ENCODE results near the gene PLA1A. TPM values are rescaled to one million over a fixed set of nuclear protein-coding genes. Genes with fewer than 3 reads are reported as not detected.

PLA1A gene
- polyA plus RNA-seq, 1 experiment = not detected

GRCh38 chr3:119652306-119653033, 54.8 kb downstream of the PLA1A start:
- CTCF ChIA-PET = no interaction called here
- no peak overlapping the region for H3K27ac ChIP-seq (ENCODE audit: low read depth, low read length)
- TF ChIP-seq CTCF (IDR thresholded peaks at IDR 0.05; ENCODE audit: low read depth, low read length) = no peak
- no peak overlapping the region for H3K4me3 ChIP-seq (ENCODE audit: low read depth, low read length)
- H3K9me3 ChIP-seq (ENCODE audit: control insufficient read depth, insufficient read depth, low read length) = no peaks in the 10 kb centered on the region
- POLR2A ChIA-PET = no interaction called here
- H3K27me3 ChIP-seq (ENCODE audit: control insufficient read depth, insufficient read depth, low read length) = peaks cover 4% of the 10 kb centered on the region
- no peak for DNase-seq (ENCODE audit: low read depth, low spot score)

DNA sequence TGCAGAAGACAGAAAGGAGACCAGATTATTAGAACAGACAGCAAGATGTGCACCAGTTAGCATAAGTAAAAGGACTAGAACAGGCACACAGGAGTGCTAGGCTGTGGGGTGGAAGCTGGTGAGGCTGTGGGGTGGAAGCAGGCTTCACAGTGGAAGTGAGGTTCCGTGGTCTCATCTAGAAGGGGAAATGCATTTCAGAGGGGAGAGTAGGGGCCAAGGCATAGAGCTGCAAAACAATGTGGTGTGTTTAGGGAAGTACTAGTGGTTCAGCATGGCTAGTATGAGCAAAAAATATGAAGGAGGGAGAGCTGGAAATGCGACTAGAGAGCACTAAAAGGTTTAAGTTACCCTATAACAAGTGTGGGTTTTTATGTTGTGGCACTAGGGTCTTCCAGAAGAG, 56.2 kb downstream of the PLA1A start:
- no peak for DNase-seq (ENCODE audit: low read depth, low spot score)
- no peak for TF ChIP-seq CTCF (IDR thresholded peaks at IDR 0.05; ENCODE audit: low read depth, low read length)
- Histone ChIP-seq H3K4me3 (ENCODE audit: low read depth, low read length) (no peak overlapping the region), H3K27me3 (ENCODE audit: control insufficient read depth, insufficient read depth, low read length) (peaks cover 7% of the 10 kb centered on the region), H3K9me3 (ENCODE audit: control insufficient read depth, insufficient read depth, low read length) (no peaks in the 10 kb centered on the region), H3K27ac (ENCODE audit: low read depth, low read length) (no peak overlapping the region)
- POLR2A ChIA-PET = no interaction called here
- CTCF ChIA-PET = no interaction called here

DNA sequence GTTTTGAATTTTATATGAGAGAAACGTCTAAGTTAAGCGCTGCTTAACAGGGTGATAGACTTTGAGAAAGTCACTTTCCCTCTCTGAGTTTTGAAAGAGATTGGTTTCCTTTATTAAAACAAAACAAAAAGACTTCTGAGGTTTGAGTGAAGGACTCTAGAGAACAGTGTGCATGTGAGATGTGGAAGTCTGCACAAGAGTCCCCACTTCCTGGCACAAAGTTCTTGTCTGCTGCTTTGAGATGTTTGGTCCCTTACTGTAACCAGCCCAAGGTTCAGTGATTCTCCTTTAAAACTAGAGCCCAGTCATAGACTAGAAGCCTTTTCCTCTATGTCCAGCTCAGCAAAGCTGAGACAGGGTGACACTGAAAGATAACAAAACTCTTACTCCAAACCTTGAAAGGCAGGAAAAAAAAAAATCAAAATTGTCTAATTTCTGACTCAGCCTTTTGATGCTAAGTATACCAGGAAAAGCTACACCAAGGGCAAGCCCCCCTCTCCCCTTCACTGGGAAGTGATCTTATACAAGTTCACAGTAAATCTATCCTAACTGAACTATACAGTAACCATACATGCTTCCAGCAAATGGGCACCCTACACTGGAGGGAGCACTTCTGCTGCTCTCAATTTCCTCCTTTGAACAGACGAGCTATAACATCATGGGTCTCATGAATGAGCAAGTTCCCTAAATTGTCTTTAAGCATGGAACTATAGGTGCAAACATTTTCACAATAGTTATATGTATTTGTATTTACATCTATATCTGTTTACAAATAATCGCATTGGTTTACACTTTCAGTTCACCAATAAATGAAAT, 60.4 kb downstream of the PLA1A start:
- no peak overlapping the region for H3K4me3 ChIP-seq (ENCODE audit: low read depth, low read length)
- ChIA-PET CTCF (no interaction called here), POLR2A (no interaction called here)
- no peak for DNase-seq (ENCODE audit: low read depth, low spot score)
- no peak for TF ChIP-seq CTCF (IDR thresholded peaks at IDR 0.05; ENCODE audit: low read depth, low read length)
- no peak overlapping the region for H3K27ac ChIP-seq (ENCODE audit: low read depth, low read length)
- H3K27me3 ChIP-seq (ENCODE audit: control insufficient read depth, insufficient read depth, low read length) = peaks cover 7% of the 10 kb centered on the region
- no peaks in the 10 kb centered on the region for H3K9me3 ChIP-seq (ENCODE audit: control insufficient read depth, insufficient read depth, low read length)

DNA sequence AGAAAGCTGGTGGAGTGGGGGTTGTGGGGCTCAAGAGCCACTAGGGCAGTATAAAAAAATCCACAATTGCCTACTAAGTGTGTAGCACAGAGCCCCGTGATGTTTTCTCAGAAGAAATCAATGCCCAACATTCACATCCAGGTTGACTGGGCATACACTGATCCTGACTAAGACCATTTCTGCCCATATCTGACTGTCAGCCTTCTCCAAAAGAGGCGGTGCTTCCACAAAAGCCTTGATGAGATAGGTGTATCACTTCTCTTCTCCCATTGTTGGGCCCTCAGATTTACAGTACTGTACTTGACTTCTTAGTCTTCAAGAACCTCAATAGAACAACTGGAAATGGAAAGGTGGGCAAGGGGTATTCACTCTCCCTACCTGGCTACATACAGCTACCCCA, 61.3 kb downstream of the PLA1A start:
- peaks cover 7% of the 10 kb centered on the region for H3K27me3 ChIP-seq (ENCODE audit: control insufficient read depth, insufficient read depth, low read length)
- CTCF ChIA-PET = interaction anchor here (0.7 kb wide), 1 partner anchor 100 kb away, joined by 7 read pairs; no protein-coding TSS in a partner anchor
- DNase-seq (ENCODE audit: low read depth, low spot score) = no peak
- H3K9me3 ChIP-seq (ENCODE audit: control insufficient read depth, insufficient read depth, low read length) = no peaks in the 10 kb centered on the region
- TF ChIP-seq CTCF (IDR thresholded peaks at IDR 0.05; ENCODE audit: low read depth, low read length) = no peak
- H3K27ac ChIP-seq (ENCODE audit: low read depth, low read length) = no peak overlapping the region
- H3K4me3 ChIP-seq (ENCODE audit: low read depth, low read length) = no peak overlapping the region
- POLR2A ChIA-PET = no interaction called here

Data from AG04450 (cell line).